Neural crest cell (in vitro differentiated cells): ENCODE measurements around the gene CD58. TPM values are rescaled to one million over a fixed set of nuclear protein-coding genes. Genes with fewer than 3 reads are reported as not detected.
A peak's percentile ranks its signal among the peaks of the same experiment; 100 is the strongest.

Source experiments
- DNase-seq: peaks from one replicate; pipeline ENCODE4 v3.0.0; 2021; ENCODE audit warnings: low read depth, mixed read lengths, low spot score
- H3K27ac Mint-ChIP-seq: one replicate; pipeline ENCODE4 v1.8.0; 2021; ENCODE audit warnings: mild to moderate bottlenecking, mixed read lengths; ENCODE audit not compliant: unreplicated experiment
- H3K27me3 Mint-ChIP-seq: 2 replicates; pipeline ENCODE4 v1.8.0; 2021; ENCODE audit warnings: low read depth, mild to moderate bottlenecking, mixed read lengths
- H3K36me3 Mint-ChIP-seq: 2 replicates; pipeline ENCODE4 v1.8.0; 2021; ENCODE audit warnings: low read depth, mild to moderate bottlenecking, mixed read lengths
- H3K4me1 Mint-ChIP-seq: 2 replicates; pipeline ENCODE4 v1.8.0; 2021; ENCODE audit warnings: mixed read lengths
- H3K4me3 Mint-ChIP-seq: one replicate; pipeline ENCODE4 v1.8.0; 2021; ENCODE audit warnings: mild to moderate bottlenecking, mixed read lengths
- H3K9me3 Mint-ChIP-seq: 2 replicates; pipeline ENCODE4 v1.8.0; 2021; ENCODE audit warnings: mixed read lengths
- CTCF ChIP-seq: fragments of 200-600 bp; sonication (generic); conservative IDR thresholded peaks from 2 replicates; pipeline ENCODE4 v1.5.0; 2021; ENCODE audit warnings: antibody characterized with exemption, mild to moderate bottlenecking
- total RNA-seq: library from RNA; stranded (reverse); gene quantifications from 2 replicates; pipeline ENCODE4 v1.2.1, GENCODE V29; 2021

CD58 gene
- total RNA-seq, 1 donor from 2014 or later = 7.1 TPM

- no peaks in the 10 kb centered on the region for H3K9me3 Mint-ChIP-seq
- no peak overlapping the region for H3K27ac Mint-ChIP-seq
- DNase-seq = no peak
- peaks cover 69% of the 10 kb centered on the region for H3K4me1 Mint-ChIP-seq
- no peak for TF ChIP-seq CTCF
- no peak overlapping the region for H3K4me3 Mint-ChIP-seq
- H3K36me3 Mint-ChIP-seq = no peaks in the 10 kb centered on the region
- no peaks in the 10 kb centered on the region for H3K27me3 Mint-ChIP-seq
Observed at GRCh38 chr1:116491700-116492357, 79.0 kb downstream of the CD58 start.

- Mint-ChIP-seq H3K4me3 (no peak overlapping the region), H3K9me3 (no peaks in the 10 kb centered on the region), H3K36me3 (no peaks in the 10 kb centered on the region), H3K4me1 (peaks cover 65% of the 10 kb centered on the region), H3K27ac (peak overlapping the region; percentile 22), H3K27me3 (no peaks in the 10 kb centered on the region)
- no peak for DNase-seq
- TF ChIP-seq CTCF = no peak
Observed at GRCh38 chr1:116490588-116490987, 80.2 kb downstream of the CD58 start.

- Mint-ChIP-seq H3K4me3 (peak overlapping the region; percentile 61), H3K36me3 (no peaks in the 10 kb centered on the region), H3K4me1 (peaks cover 58% of the 10 kb centered on the region), H3K27me3 (no peaks in the 10 kb centered on the region), H3K9me3 (no peaks in the 10 kb centered on the region), H3K27ac (peak overlapping the region; percentile 96)
- no peak for TF ChIP-seq CTCF
- peak; percentile 38 for DNase-seq
Observed at GRCh38 chr1:116489231-116489697, 81.6 kb downstream of the CD58 start.

GRCh38 chr1:116488071-116488470 lies 82.8 kb downstream of the CD58 start:
- no peak for TF ChIP-seq CTCF
- H3K9me3 Mint-ChIP-seq = no peaks in the 10 kb centered on the region

GRCh38 chr1:116487583-116487982 lies 83.2 kb downstream of the CD58 start:
- Mint-ChIP-seq H3K9me3 (no peaks in the 10 kb centered on the region), H3K27me3 (no peaks in the 10 kb centered on the region), H3K4me1 (peaks cover 51% of the 10 kb centered on the region), H3K36me3 (no peaks in the 10 kb centered on the region), H3K4me3 (no peak overlapping the region), H3K27ac (peak overlapping the region; percentile 95)
- no peak for DNase-seq
- no peak for TF ChIP-seq CTCF

More at GRCh38 chr1:116488071-116488470, 82.8 kb downstream of the CD58 start:
- Mint-ChIP-seq H3K27me3 (no peaks in the 10 kb centered on the region), H3K27ac (peak overlapping the region; percentile 95), H3K36me3 (no peaks in the 10 kb centered on the region), H3K4me1 (peaks cover 54% of the 10 kb centered on the region), H3K4me3 (peak overlapping the region; percentile 16)
- DNase-seq = no peak
